Measurements from ENCODE around the gene ADAM23. TPM values are rescaled to one million over a fixed set of nuclear protein-coding genes. Genes with fewer than 3 reads are reported as not detected.

Gene ADAM23
- total RNA-seq, 1 donor from 2014 or later = 0.92 TPM

GRCh38 chr2:206642075-206643025 is 199.0 kb downstream of the ADAM23 start, which contains the start of gene FAM237A:
FAM237A (plus strand) TSS chr2:206642487; CDS start chr2:206644237, 1,750 bp downstream.
- peak; percentile 13 for DNase-seq (ENCODE audit: low read depth)
- no peak within 1 kb of the TSS for H3K4me3 ChIP-seq (ENCODE audit: low read depth, low read length)
- TF ChIP-seq CTCF (conservative IDR thresholded peaks at IDR 0.05; ENCODE audit: low read depth, low read length) = no peak

- no peak overlapping the region for H3K4me3 ChIP-seq (ENCODE audit: low read depth, low read length)
- DNase-seq (ENCODE audit: low read depth) = no peak
- TF ChIP-seq CTCF (conservative IDR thresholded peaks at IDR 0.05; ENCODE audit: low read depth, low read length) = no peak
Measured at GRCh38 chr2:206647985-206648384, 204.7 kb downstream of the ADAM23 start.

GRCh38 chr2:206657087-206657486 is 213.8 kb downstream of the ADAM23 start:
- no peak for TF ChIP-seq CTCF (conservative IDR thresholded peaks at IDR 0.05; ENCODE audit: low read depth, low read length)
- no peak for DNase-seq (ENCODE audit: low read depth)

GRCh38 chr2:206665251-206665650 is 221.9 kb downstream of the ADAM23 start:
- no peak for DNase-seq (ENCODE audit: low read depth)
- TF ChIP-seq CTCF (conservative IDR thresholded peaks at IDR 0.05; ENCODE audit: low read depth, low read length) = no peak
- H3K4me3 ChIP-seq (ENCODE audit: low read depth, low read length) = no peak overlapping the region

More at GRCh38 chr2:206657087-206657486, 213.8 kb downstream of the ADAM23 start:
- no peak overlapping the region for H3K4me3 ChIP-seq (ENCODE audit: low read depth, low read length)

Other genes starting within 250 kb of the ADAM23 start
- gene ZDBF2, start 168.9 kb upstream of the ADAM23 start, total RNA-seq = 2.9 and 6.4 TPM in 2 replicates
- not detected in 2 replicates for gene FAM237A, start 199.0 kb downstream of the ADAM23 start, total RNA-seq